H9 (cell line): ENCODE results near the gene TBC1D8. TPM values are rescaled to one million over a fixed set of nuclear protein-coding genes. Genes with fewer than 3 reads are reported as not detected.

Experiments
- DNase-seq: peaks from one replicate; pipeline ENCODE4 v3.0.0-alpha.2; 2017
- H2AFZ ChIP-seq: one replicate; pipeline ENCODE4 v1.6.1; 2013; ENCODE audit warnings: mild to moderate bottlenecking, low read length, control low read depth, moderate library complexity
- H2AK5ac ChIP-seq: 2 replicates; pipeline ENCODE4 v1.6.1; 2013; ENCODE audit warnings: low read length, control low read depth, mixed read lengths; ENCODE audit not compliant: insufficient read length
- H2BK120ac ChIP-seq: one replicate; pipeline ENCODE4 v1.6.1; 2013; ENCODE audit warnings: low read depth, mild to moderate bottlenecking, low read length, control low read depth, inconsistent platforms; ENCODE audit not compliant: poor library complexity, severe bottlenecking
- H2BK12ac ChIP-seq: 2 replicates; pipeline ENCODE4 v1.6.1; 2013; ENCODE audit warnings: low read length, control low read depth, mixed read lengths, low read depth; ENCODE audit not compliant: insufficient read length
- H2BK15ac ChIP-seq: 2 replicates; pipeline ENCODE4 v1.6.1; 2013; ENCODE audit warnings: low read depth, low read length, control low read depth
- H2BK20ac ChIP-seq: one replicate; pipeline ENCODE4 v1.6.1; 2013; ENCODE audit warnings: low read depth, mild to moderate bottlenecking, low read length, control low read depth, inconsistent platforms; ENCODE audit not compliant: poor library complexity, severe bottlenecking
- H2BK5ac ChIP-seq: 2 replicates; pipeline ENCODE4 v1.6.1; 2013; ENCODE audit warnings: low read length, control low read depth, mixed read lengths; ENCODE audit not compliant: insufficient read length
- H3K14ac ChIP-seq: 2 replicates; pipeline ENCODE4 v1.6.1; 2013; ENCODE audit warnings: low read length, control low read depth; ENCODE audit not compliant: insufficient read depth
- H3K18ac ChIP-seq: 2 replicates; pipeline ENCODE4 v1.6.1; 2013; ENCODE audit warnings: low read depth, mild to moderate bottlenecking, mixed read lengths, low read length, control low read depth; ENCODE audit not compliant: insufficient read length
- H3K23ac ChIP-seq: 2 replicates; pipeline ENCODE4 v1.6.1; 2013; ENCODE audit warnings: low read length, control low read depth, mixed read lengths, low read depth; ENCODE audit not compliant: insufficient read length
- H3K23me2 ChIP-seq: 2 replicates; pipeline ENCODE4 v1.6.1; 2013; ENCODE audit warnings: low read depth, mild to moderate bottlenecking, mixed read lengths, low read length, control low read depth; ENCODE audit not compliant: insufficient read length, poor library complexity, severe bottlenecking
- H3K27ac ChIP-seq: 2 replicates; pipeline ENCODE4 v1.5.1; 2013; ENCODE audit warnings: low read length, control low read depth, mixed read lengths, low read depth; ENCODE audit not compliant: insufficient read length
- H3K27me3 ChIP-seq: 2 replicates; pipeline ENCODE4 v1.6.1; 2013; ENCODE audit warnings: low read length, control low read depth, inconsistent platforms; ENCODE audit not compliant: insufficient read depth
- H3K4ac ChIP-seq: 2 replicates; pipeline ENCODE4 v1.6.1; 2013; ENCODE audit warnings: low read depth, mild to moderate bottlenecking, control low read depth, inconsistent platforms, low read length, moderate library complexity
- H3K4me1 ChIP-seq: 2 replicates; pipeline ENCODE4 v1.6.1; 2013; ENCODE audit warnings: low read length, control low read depth, inconsistent platforms; ENCODE audit not compliant: insufficient read depth
- H3K4me2 ChIP-seq: 2 replicates; pipeline ENCODE4 v1.6.1; 2013; ENCODE audit warnings: low read length, control low read depth, mixed read lengths; ENCODE audit not compliant: insufficient read length, insufficient read depth
- H3K56ac ChIP-seq: 2 replicates; pipeline ENCODE4 v1.6.1; 2013; ENCODE audit warnings: low read depth, mild to moderate bottlenecking, mixed read lengths, low read length, control low read depth; ENCODE audit not compliant: insufficient read length
- H3K79me1 ChIP-seq: 2 replicates; pipeline ENCODE4 v1.6.1; 2013; ENCODE audit warnings: low read depth, mild to moderate bottlenecking, moderate library complexity, low read length, control low read depth, inconsistent platforms; ENCODE audit not compliant: insufficient read depth, poor library complexity, severe bottlenecking
- H3K79me2 ChIP-seq: 2 replicates; pipeline ENCODE4 v1.6.1; 2013; ENCODE audit warnings: low read length, control low read depth, inconsistent platforms; ENCODE audit not compliant: insufficient read depth
- H3K9ac ChIP-seq: 2 replicates; pipeline ENCODE4 v1.6.1; 2013; ENCODE audit warnings: low read length, control low read depth, mixed read lengths; ENCODE audit not compliant: insufficient read length; ENCODE audit errors: extremely low read depth
- H3K9me3 ChIP-seq: one replicate; pipeline ENCODE4 v1.6.1; 2013; ENCODE audit warnings: low read depth, low read length, inconsistent platforms; ENCODE audit not compliant: control insufficient read depth
- H3T11ph ChIP-seq: one replicate; pipeline ENCODE4 v1.6.1; 2013; ENCODE audit warnings: mild to moderate bottlenecking, low read length, control low read depth, inconsistent platforms
- H4K20me1 ChIP-seq: one replicate; pipeline ENCODE4 v1.6.1; 2013; ENCODE audit not compliant: control insufficient read depth, insufficient read length, insufficient read depth
- H4K5ac ChIP-seq: 2 replicates; pipeline ENCODE4 v1.6.1; 2013; ENCODE audit warnings: low read depth, mild to moderate bottlenecking, mixed read lengths, low read length, control low read depth; ENCODE audit not compliant: insufficient read length
- H4K8ac ChIP-seq: replicated peaks from 2 replicates; pipeline ENCODE4 v1.6.1; 2013; ENCODE audit warnings: low read length, control low read depth, mixed read lengths, low read depth; ENCODE audit not compliant: insufficient read length
- H4K91ac ChIP-seq: 2 replicates; pipeline ENCODE4 v1.6.1; 2013; ENCODE audit warnings: low read depth, mild to moderate bottlenecking, moderate library complexity, mixed read lengths, low read length, control low read depth; ENCODE audit not compliant: insufficient read length
- H3K27ac Mint-ChIP-seq, 3 experiments: 2 replicates in 2 of 3; 3 replicates in 1 of 3; pipeline ENCODE4 v1.8.0; 2020 to 2021; ENCODE audit warnings: mixed read lengths in 3 of 3, mild to moderate bottlenecking in 1 of 3, moderate library complexity in 1 of 3
- H3K27me3 Mint-ChIP-seq: 2 replicates; pipeline ENCODE4 v1.8.0; 2021; ENCODE audit warnings: low read depth, mild to moderate bottlenecking, moderate library complexity, mixed read lengths
- H3K36me3 Mint-ChIP-seq, 3 experiments: 2 replicates in 2 of 3; 3 replicates in 1 of 3; pipeline ENCODE4 v1.8.0; 2020 to 2021; ENCODE audit warnings: low read depth in 3 of 3, mixed read lengths in 3 of 3; ENCODE audit not compliant: insufficient read depth in 1 of 3
- H3K4me1 Mint-ChIP-seq, 2 experiments: 2 replicates each; pipeline ENCODE4 v1.8.0; 2020; ENCODE audit warnings: mixed read lengths in 2 of 2
- H3K4me3 Mint-ChIP-seq, 2 experiments: 2 replicates in 1 of 2; 3 replicates in 1 of 2; pipeline ENCODE4 v1.8.0; 2020 to 2021; ENCODE audit warnings: mild to moderate bottlenecking in 2 of 2, mixed read lengths in 2 of 2, moderate library complexity in 1 of 2
- H3K9me3 Mint-ChIP-seq, 2 experiments: 2 replicates in 1 of 2; 3 replicates in 1 of 2; pipeline ENCODE4 v1.8.0; 2020; ENCODE audit warnings: mild to moderate bottlenecking in 2 of 2, mixed read lengths in 2 of 2, moderate library complexity in 1 of 2
- CTCF ChIP-seq: fragments of 200-600 bp; sonication (generic); conservative IDR thresholded peaks from 3 replicates; pipeline ENCODE4 v1.8.0; 2021; ENCODE audit warnings: antibody characterized with exemption, mild to moderate bottlenecking
- WGBS: extraction: QIAGEN DNeasy Blood & Tissue Kit; methylation state at CpG from one replicate; pipeline ENCODE4 v1.1.7; 2013; ENCODE audit warnings: missing lambda C conversion rate, low lambda C conversion rate, mixed read lengths; ENCODE audit not compliant: insufficient read length; ENCODE audit errors: extremely low coverage; 5-methylcytosine and 5-hydroxymethylcytosine counted together
- total RNA-seq: library from RNA; stranded (reverse); gene quantifications from 2 replicates; pipeline ENCODE4 v1.2.1, GENCODE V29; 2021

Gene TBC1D8
- total RNA-seq, 1 experiment from 2014 or later, result 16.6 TPM

DNA sequence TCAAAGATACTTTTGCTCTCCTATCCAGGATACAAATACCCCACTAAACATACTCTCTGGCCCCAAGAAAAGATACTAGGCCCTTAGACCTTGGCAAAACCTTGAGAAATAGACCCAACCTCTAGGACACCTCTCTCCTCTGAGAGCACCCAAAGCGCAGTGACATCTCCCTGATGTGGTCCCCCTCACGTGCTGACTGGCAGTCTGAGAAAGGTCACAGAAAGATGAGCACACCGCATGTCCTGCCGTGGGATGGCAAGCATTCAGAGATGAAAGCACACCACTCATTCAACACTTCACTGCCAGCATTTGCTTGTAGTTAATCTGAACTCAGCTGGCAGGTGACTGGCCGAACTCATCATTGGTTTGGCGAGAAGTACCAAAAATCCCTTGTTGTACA, 6.1 kb upstream of the TBC1D8 start:
- Histone ChIP-seq H3K56ac (no peak overlapping the region), H4K91ac (no peak overlapping the region), H3K23ac (no peak overlapping the region), H2AK5ac (no peak overlapping the region), H3K27me3 (no peaks in the 10 kb centered on the region), H2BK12ac (no peak overlapping the region), H3T11ph (no peak overlapping the region), H2BK120ac (no peak overlapping the region), H3K4ac (no peak overlapping the region), H3K23me2 (peaks cover under 1% of the 10 kb centered on the region), H3K9ac (no peak overlapping the region), H3K18ac (no peak overlapping the region), H4K8ac (no peak overlapping the region), H3K4me2 (no peak overlapping the region), H2BK15ac (no peak overlapping the region), H3K79me1 (no peaks in the 10 kb centered on the region), H2AFZ (no peak overlapping the region), H3K27ac (no peak overlapping the region), H2BK20ac (no peak overlapping the region), H3K4me1 (no peaks in the 10 kb centered on the region; the same call in 1 of the 2 replicates), H3K14ac (no peak overlapping the region), H4K20me1 (no peaks in the 10 kb centered on the region), H3K79me2 (no peaks in the 10 kb centered on the region), H4K5ac (no peak overlapping the region), H2BK5ac (no peak overlapping the region), H3K9me3 (no peaks in the 10 kb centered on the region)
- no peak for TF ChIP-seq CTCF
- Mint-ChIP-seq H3K36me3 (no peaks in the 10 kb centered on the region), H3K9me3 (no peaks in the 10 kb centered on the region), H3K27me3 (peaks cover 5% of the 10 kb centered on the region; the same call in 1 of the 2 replicates), H3K27ac (no peak overlapping the region), H3K4me3 (no peak overlapping the region), H3K4me1 (peaks cover 20 to 22% of the 10 kb centered on the region in 2 experiments)
- DNase-seq, result no peak
- WGBS, result no CpG with 5 or more reads among the region's 6 CpGs
